GM19324 (cell line): Measurements from ENCODE around the gene NSFL1C.

Source experiments
- ATAC-seq: cut with Tn5 transposase; IDR thresholded peaks from one replicate; pipeline ENCODE4 v1.9.1; 2021; ENCODE audit warnings: mild to moderate bottlenecking, moderate library complexity; ENCODE audit not compliant: unreplicated experiment, low FRiP score

NSFL1C gene

DNA sequence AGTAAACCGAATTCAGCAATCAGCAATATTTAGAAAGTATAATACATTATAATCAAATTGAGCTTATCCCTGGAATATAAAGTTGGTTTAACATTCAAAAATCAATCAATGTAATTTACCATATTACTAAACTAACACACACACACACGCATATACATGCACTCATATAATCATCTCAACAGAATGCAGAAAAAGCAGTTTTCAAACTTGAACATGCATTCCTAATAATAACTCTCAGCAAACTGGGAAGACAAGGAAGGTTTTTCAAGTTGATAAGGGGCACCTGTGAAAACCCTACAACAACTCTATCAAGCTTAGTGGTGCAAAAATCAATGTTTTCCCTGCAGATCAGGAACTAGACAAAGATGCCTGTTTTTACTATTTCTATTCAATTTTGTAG, 19.9 kb upstream of the NSFL1C start:
- ATAC-seq, result no peak

DNA sequence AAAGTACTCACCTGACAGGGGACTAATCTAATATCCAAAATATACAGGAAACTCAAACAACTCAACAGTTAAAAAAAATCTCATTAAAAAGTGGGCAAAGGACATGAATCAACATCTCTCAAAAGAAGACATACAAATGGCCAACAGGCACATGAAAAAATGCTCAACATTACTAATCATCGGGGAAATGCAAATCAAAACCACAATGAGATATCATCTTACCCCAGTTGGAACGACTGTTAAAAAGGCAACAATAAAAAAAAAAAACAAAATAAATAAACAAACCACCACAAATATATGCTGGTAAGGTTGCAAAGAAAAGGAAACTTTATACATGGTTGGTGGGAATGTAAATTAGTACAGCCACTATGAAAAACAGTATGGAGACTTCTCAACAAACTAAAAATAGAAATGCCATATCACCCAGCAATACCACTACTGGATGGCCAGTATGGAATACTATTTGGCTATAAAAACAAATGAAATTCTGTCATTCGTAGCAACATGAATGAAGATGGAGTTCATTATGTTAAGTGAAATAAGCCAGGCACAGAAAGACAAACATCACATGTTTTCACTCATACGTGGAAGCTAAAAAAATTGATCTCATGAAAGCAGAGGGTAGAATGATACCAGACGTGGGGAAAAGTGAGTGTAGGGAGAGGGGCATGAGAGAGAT, 17.9 kb upstream of the NSFL1C start:
- ATAC-seq, result no peak

DNA sequence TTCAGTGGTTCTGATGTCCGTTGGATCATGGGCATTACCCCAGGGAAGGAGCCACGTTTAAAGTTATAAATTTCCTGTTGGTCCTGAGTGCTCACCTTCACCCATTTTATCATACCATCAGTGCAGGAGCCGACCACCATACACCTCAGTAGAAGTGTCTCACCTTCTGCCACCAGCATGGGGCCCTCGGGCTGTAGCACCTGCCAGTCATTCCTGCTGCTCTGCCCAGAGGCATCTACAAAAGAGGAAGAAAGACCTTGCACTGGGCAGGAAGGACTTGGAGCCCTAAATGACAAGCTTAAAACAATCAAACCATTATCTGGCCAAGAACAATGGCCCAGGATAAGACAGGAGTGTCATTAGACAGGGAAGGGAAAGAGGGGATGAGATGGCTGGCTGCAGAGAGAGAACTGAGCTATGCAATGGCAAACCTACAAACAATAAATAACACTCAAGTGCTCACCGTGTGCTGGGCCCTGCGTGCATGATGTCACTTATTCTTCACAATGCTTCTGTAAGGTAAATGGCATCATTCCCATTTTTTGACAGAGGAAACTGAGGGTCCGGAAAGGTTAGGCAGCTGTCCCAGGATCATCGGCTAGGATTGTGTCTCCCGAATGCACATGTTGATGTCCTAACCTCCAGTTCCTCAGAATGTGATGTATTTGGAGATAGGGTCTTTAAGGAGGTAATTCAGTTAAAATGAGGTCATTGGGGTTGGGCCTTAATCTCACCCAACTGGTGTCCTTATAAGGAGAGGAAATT, 13.4 kb upstream of the NSFL1C start:
- no peak for ATAC-seq

DNA sequence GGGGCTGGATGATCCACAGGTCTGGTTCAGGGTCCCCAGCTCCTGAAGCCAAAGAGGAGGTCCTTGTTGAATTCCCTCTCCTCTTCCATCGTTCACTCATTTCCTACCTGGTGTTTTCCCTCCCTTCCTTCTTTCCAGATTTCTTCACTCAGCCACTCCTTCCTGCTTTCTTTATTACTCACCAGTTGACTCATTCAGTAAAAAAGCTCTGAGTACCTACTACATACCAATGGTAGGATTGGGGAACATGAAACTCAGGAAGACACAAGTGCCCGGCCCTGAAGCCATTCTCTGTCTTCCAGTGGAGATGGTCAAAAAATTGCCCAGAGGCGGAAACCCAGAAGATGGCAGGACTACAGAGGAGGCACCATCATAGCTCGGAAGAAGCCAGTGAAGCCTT, 11.9 kb upstream of the NSFL1C start:
- ATAC-seq, result no peak

DNA sequence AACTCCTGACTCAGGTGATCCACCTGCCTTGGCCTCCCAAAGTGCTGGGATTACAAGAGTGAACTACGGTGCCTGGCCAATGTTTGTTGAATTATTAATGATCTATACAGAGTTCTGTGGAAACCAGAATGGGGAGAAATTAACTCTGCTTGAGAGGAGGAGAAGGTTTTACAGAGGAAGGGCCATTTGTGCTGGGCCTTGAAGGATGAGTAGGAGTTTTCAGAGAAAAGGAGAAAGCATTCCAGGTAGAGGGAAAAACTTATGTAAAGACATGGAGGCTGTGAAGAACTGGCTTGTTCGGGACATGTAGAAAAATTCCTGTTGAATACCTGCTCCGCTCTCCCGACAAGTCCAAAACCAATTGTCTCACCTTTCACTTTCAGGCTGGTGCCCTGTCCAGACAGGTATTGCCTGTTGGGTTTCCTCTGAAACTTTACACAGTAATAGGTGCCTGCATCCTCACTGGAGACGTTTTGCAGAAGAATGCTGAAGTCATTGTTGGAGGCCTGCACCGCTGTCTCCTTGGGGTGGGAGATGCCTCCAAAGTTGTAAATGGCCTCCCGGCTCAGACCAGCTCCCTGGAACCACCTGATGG, 11.3 kb upstream of the NSFL1C start:
- ATAC-seq, result no peak

DNA sequence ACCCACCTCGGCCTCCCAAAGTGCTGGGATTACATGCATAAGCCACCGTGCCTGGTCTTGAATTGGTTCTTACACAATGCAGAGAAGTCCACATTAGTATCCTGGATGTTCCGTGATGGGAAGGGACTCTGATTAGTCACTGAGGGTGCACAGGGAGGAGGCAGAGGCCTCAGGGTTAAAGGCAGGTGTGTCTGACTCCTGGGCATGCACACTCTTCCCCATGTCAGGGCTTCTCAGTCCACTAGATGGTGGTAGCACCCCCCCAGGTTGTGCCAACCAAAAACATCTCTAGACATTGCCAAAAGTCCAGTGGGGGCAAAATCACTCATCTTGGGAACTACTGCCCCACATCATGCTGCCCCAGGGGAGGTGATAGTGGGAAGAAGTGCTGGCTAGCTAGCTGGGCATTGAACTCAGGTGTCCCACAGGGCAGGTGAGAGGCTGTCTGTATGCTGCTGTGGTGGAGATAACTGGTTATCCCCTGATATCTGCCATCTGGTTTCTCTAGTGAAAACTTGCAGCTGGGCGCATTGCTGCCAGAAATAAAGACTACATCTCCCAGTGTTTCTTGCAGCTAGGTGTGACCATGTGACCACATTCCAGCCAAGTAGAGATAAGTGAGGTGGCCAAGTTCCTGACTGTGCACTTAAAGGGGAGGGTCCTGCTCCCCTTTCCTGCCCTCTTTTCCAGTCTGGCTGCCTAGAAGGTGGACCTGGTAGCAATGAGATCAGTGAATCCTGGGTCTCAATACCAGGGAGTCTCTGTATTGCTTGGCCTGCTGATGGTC, 8.4 kb upstream of the NSFL1C start:
- ATAC-seq, result no peak

DNA sequence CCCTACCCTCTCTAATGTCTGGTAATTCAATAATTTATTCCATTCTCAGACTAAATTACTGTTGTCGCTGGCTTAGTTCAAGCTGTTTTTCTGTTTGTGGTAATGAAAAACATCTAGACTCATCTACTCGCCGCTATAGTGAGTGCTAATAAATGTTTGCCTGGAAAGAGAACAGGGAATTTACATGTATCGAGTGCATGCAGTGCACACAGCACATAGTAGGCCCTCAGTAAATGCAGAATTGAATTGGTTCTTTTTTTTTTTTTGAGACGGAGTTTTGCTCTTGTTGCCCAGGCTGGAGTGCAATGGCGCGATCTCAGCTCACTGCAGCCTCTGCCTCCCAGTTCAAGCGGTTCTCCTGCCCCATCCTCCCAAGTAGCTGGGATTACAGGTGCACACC, 7.7 kb upstream of the NSFL1C start:
- no peak for ATAC-seq

DNA sequence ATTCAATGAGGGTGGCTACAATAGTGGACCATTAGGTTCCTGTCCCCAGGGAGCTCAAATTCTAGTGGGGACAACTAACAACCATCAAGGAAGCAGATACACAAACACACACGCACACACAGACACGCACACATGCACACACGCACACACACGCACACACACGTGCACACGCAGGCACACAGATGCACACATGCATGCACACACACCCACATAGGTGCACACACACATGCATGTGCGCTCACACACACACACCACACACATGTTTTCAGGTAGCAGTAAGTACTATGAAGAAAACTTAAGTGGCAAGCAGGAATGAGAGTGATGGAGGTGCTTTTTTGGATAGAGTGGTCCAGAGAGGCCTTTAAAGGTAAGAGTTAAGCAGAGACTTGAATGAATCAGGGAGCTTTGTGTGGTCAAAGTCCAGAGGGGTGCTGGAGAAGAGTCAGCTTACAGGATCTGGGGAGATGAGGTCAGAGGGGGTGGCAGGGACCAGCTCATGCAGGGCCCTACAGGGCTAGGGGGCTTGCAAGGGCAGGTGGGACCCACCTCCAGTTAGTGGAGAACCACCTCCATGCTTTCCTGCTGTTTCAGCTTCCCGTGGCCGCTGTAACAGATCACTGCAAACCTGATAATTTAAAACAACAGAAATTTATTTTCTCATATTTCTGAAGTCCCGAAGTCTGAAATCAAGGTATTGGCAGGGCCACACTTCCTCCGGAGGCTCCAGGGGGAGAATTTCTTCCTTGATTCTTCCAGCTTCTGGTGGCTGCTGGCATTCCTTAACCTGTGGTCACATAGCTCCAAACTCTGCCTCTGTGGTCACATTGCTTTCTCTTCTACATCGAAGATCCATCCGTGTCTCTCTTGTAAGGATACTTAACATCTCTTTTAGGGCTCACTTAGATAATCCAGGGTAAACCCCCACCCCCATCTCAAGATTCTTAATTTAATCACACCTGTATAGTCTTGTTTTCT, 6.9 kb upstream of the NSFL1C start:
- no peak for ATAC-seq

DNA sequence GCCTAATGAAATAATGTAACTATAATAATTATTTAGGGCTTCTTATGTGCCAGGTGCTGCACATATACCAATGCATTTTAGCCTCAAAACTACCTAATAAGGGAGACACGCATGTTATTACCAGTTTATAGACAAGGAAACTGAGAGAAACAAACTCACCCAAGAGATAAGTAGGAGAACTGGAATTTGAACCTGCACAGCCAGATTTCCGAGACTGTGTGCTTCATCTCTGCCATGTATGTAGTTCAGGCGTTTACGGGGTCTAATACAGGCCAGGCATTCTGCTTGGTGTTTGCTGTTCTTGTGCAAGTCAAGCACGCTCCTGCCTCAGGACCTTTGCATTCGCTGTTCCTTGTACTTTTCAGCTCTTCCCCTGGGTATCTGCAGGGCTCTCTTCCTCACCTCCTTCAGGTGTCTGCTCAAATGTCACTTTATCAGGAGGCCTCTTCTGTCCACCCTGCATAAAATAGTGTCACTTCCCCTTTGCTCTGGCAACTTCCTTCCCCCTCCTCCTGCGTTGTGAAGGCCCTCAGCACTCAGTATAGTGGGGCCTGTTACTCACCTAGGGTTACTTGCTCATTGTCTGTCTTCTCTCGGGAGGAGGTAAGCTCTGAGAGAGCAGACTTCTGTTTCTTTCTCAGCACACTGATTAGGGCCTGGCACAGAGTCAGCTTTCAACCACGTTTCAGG, 6.1 kb upstream of the NSFL1C start:
- no peak for ATAC-seq

DNA sequence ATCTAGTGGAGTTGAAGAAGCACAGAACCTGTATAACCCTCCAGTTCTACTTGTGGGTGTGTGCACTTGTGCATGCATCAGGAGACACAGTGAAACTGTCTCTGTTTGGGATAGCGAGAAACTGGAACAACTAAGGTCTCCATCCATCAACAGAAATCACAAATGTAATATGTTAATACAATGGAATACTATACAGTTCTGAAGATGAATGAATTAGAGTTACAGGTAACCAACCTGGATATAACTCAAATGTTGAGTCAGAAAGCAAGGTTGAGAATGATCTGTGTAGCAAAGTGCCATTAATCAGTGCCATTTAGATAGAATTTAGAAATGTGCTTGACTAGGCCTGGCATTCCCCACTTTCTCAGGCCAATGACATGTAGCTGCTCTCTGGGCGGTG, 4.6 kb upstream of the NSFL1C start:
- no peak for ATAC-seq

DNA sequence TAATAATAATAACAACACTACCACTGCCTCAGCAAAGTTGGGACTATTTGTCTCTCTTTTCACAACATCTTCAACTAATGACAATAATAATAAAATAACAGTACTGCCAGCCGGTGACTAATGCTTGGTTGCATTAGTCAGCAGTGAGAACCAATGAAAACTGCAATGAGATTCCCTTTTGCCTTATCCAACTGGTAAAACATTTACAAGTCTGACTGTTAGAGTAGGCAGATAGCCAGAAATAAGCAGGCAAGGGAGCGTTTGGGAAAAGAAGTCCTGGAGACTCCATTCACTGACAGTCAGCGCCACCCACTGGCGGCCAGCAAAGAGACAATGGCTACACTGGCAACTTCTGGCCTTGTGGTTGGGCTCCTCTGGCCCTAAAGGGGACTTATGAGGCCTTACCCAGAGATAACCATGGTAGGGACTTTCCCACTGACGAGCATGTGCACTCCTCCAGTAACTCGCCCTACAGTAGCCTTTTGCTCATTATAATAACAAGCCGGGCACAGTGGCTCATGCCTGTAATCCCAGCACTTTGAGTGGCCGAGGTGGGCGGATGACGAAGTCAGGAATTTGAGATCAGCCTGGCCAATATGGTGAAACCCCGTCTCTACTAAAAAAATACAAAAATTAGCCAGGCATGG, 3.4 kb upstream of the NSFL1C start:
- ATAC-seq, result no peak

DNA sequence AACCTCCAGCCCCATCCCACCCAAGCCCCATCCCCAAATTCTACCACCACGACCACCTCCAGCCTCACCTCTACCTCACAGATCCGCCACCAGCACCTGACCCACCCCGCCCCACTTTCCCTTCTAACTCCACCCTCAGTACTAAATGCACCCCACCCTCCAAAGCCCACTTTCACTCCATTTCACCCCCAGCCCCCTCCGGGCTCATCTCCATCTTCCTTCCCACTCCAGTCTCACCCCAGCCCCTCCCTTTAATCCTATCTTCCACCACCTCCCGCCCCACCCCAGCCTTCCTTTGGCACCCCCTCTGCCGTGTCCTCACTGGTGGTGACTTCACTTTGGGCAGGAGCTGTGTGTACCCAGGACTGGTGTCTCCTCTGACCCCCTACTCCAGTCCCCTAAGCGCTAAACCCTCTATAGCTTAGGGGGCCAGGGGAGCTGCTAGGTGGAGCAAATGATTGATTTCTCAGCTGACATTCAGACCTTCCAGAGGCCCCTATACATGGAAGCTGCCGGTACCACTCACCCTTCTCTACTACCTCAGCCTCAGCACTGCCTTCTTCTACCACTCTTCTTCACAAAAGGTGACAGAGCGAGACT, 2.8 kb upstream of the NSFL1C start:
- no peak for ATAC-seq

DNA sequence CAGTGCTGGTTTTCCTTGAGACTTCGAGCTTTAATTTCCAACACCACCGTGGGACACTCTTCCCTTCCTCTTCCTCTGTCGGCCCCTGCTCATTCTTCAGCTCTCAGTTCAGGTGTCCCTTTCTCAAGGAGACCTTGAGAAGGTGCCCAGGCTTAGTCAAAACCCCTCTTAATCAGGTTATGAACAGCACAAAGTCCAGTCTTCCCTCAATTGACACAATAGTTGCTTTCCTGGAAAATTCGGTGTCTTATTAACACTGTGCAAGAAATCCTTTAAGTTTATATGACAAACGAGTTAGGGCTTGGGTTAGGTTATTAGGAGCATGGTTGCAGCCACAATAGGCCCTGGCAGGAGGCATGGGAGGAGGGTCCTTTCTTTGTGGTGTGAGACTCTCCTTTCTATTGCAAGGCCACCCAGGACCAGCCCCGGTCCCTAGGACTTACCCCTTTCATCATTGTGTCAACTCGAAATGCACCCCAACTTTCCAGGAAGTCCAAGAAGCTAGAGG, 1.5 kb upstream of the NSFL1C start:
- no peak for ATAC-seq

DNA sequence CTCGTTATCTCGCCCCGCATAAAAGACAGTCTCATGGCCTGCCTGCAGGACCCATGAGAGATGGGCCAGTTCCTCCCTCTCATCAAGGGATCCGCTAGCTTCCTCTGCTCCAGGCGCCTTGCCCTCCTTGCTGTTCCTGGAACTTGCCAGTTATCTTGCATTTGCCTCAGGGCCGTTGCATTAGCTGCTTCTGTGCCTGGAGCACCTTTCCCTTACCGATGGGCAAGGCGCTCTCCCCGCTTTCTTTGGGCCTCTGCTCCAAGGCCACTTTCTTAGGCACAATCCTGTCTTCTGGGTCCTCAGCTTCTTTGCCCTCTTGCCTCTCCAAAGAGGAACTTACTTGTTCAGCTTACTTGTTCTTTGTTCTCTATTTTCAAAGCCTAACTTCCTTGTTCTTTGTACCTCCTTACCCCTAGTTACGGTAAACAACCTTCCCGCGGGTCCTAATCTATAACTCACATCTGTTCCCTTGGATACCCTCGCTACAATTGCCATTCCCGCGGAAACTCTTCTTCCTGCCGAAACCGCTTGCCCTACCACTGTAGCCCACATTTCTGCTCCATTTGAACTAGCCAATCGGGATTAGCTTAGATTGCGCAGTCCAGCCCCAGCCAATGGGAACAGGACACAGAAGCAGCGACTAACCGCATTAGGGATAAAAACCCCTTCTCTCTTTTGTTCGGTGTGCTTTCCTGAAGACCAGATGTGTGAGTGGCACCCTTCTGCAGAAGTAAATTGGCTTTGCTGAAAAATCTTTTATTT, 887 bp upstream of the NSFL1C start:
- ATAC-seq, result no peak

DNA sequence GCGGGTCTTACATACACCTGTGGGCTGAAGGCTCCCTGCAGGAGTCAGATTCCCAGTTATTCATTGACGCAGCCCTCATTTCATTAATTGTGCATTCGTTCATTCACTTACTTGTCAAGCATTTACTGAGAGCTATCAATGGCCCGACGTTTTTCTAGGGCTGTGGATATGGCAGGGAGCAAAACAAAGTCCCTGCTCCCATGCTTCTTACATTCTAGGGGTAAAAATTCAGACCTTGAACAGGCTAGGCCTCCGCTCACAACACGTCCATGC, 369 bp upstream of the NSFL1C start:
- ATAC-seq, result no peak

DNA sequence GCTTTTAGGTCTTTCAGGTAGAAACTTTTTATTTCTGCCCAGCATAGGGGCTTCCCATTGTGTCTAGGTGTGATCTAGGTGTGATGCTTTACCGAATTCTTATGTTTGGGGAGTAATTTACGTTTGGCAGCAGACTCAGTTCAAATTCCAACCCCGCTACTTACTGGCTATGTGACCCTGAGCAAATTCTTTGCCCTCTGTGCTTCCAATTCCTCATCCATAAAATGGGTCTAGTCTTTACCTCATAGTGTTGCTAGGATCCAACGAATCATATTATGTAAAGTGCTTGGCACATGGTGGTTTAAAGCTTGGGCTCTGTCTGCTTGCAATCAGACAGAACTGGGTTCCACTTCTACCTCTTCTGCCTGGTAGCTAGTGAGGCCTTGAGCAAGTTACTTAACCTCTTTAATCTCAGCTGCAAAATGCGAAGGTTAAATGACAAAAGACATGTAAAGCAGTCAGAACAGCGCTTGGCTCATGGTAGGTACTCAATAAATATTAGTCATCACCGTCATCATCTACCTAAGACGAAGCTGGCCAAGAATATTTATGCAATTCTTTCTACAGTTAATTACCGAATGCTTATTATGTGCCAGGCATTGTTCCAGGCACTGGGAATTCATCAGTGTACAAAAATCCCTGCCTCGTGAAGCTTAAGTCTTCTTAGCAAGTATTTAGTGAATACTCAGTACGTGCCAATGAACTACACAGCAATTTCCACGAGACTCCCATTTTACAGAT, 1.0 kb downstream of the NSFL1C start:
- ATAC-seq, result no peak

DNA sequence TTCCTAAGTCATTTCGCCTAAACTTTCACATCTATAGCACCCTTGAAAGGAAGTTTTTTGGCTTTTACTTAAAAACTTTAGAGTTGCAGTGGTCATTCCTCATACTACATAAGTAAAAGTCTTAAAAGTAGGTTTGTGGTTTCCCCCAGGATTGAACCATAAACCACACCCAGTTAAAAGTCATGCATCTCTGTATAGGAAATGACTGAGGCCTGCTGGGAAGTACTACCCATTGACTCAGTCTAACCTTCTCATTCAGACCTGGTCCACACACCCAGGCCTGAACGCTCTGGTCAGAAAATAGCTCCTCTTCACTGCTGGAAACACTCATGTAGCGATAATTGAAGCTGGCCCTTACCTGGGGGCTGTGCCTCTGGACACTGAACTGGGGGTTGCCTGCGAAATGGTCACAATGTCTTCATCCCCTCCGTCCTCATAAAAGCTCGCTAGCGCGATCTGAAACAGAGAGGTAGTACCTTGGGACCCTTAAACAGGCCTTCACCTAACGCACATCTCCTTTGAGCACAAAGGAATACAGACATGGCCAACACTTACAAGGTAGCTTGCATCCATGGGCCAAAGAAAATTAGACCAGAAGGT, 2.6 kb downstream of the NSFL1C start:
- no peak for ATAC-seq
